Vagina (tissue), 2 donors: Measurements from ENCODE around the gene ABCG2.

Experiments used
- POLR2A ChIP-seq, 2 donors: fragments of 450-650 bp; IDR thresholded peaks; one replicate each; pipeline ENCODE4 v1.6.1; 2017; ENCODE audit warnings: antibody characterized with exemption in 2 of 2, mild to moderate bottlenecking in 2 of 2, moderate library complexity in 2 of 2
- POLR2AphosphoS5 ChIP-seq, 2 donors: sonication (generic); formaldehyde crosslinking; IDR thresholded peaks; one replicate each; pipeline ENCODE4 v1.9.0; 2017; ENCODE audit warnings: antibody characterized with exemption in 2 of 2, mild to moderate bottlenecking in 2 of 2, low read depth in 1 of 2; ENCODE audit not compliant: insufficient read depth in 1 of 2
- TF ChIP-seq, protein P1 (sequence below), 3 experiments: fragments of 450-650 bp in 2 of 3; fragments of 200-600 bp in 1 of 3; sonication (generic) in 1 of 3; IDR thresholded peaks; one replicate each; pipeline ENCODE4 v1.5.1; 2017 to 2019; ENCODE audit warnings: antibody characterized with exemption in 3 of 3, mild to moderate bottlenecking in 2 of 3, moderate library complexity in 2 of 3

DNA sequence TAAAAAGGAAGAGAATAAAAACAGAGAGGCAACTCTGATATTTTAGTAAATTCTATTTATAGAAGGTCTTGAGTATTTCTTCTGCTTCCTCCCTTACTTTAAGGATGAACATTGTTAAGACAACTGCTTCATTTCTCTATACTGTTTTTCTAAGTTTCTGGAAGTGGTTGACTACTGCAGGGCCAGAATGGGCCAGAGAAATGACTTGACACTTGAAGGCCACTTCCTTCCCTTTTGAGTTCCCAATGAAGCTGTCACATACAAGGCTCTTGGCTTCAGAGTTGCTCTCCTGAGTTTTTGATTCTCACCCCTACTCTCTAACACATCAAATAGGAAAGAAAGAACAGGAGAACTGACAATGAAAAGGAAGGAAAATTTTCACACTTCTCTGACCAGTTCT, 113.4 kb downstream of the ABCG2 start:
- TF ChIP-seq, protein P1, sequence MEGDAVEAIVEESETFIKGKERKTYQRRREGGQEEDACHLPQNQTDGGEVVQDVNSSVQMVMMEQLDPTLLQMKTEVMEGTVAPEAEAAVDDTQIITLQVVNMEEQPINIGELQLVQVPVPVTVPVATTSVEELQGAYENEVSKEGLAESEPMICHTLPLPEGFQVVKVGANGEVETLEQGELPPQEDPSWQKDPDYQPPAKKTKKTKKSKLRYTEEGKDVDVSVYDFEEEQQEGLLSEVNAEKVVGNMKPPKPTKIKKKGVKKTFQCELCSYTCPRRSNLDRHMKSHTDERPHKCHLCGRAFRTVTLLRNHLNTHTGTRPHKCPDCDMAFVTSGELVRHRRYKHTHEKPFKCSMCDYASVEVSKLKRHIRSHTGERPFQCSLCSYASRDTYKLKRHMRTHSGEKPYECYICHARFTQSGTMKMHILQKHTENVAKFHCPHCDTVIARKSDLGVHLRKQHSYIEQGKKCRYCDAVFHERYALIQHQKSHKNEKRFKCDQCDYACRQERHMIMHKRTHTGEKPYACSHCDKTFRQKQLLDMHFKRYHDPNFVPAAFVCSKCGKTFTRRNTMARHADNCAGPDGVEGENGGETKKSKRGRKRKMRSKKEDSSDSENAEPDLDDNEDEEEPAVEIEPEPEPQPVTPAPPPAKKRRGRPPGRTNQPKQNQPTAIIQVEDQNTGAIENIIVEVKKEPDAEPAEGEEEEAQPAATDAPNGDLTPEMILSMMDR (IDR thresholded peaks at IDR 0.05) = no peak
- TF ChIP-seq POLR2AphosphoS5 (IDR thresholded peaks at IDR 0.05; ENCODE audit: insufficient read depth in 1 of 2, low read depth in 1 of 2) = no peak
- TF ChIP-seq POLR2A (IDR thresholded peaks at IDR 0.05) = no peak
